ENCODE results near the gene FMNL1. TPM values are rescaled to one million over a fixed set of nuclear protein-coding genes. Genes with fewer than 3 reads are reported as not detected.

FMNL1 gene
- total and polyA plus RNA-seq, 7 experiments from 2014 or later: 19.0 to 595 (median 366) TPM

GRCh38 chr17:45228763-45229539, 7.3 kb downstream of the FMNL1 start:
- CTCF ChIA-PET: interaction anchor here (0.6 to 11.7 kb wide), 7 partner anchors 9 to 172 kb away, joined by 3 to 397 read pairs (median 4); partner anchors contain the start of genes ACBD4 and FMNL1
- intact Hi-C loops (cut with micrococcal nuclease): loop anchor here (1.0 to 5.0 kb wide), 6 partner anchors 8 to 963 kb away; partner anchors contain the start of genes FMNL1 (in 1 of the 2), HEXIM2 (in 1 of the 2), KANSL1 (in 1 of the 2) and NMT1 (in 1 of the 2)
- ATAC-seq: peak; percentile 66
- peaks cover 0 to 22% (median 0%) of the 10 kb centered on the region in 3 experiments for H3K36me3 ChIP-seq (ENCODE audit: control insufficient read depth in 2 of 3, insufficient read depth in 3 of 3, low read length in 3 of 3)
- no peaks in the 10 kb centered on the region for H3K9me3 Mint-ChIP-seq
- peaks cover 54 to 91% (median 77%) of the 10 kb centered on the region in 7 donors for H3K4me1 Mint-ChIP-seq
- no peaks in the 10 kb centered on the region for H3K27me3 ChIP-seq (ENCODE audit: control insufficient read depth in 2 of 2, insufficient read depth in 2 of 2, low read length in 2 of 2)
- peaks cover 62 to 77% of the 10 kb centered on the region in 2 donors for H3K4me1 ChIP-seq (ENCODE audit: control insufficient read depth in 2 of 2, insufficient read depth in 2 of 2, low read length in 2 of 2)
- POLR2A ChIA-PET: interaction anchor here (0.5 to 34.3 kb wide), 9 partner anchors 4 to 87 kb away, joined by 3 to 851 read pairs (median 4); partner anchors contain the start of genes FMNL1, HEXIM1 and MAP3K14
- H3K36me3 Mint-ChIP-seq: peaks cover 0 to 37% (median 4%) of the 10 kb centered on the region in 5 donors
- H3K27ac ChIP-seq (ENCODE audit: low read depth, low read length): peak overlapping the region; percentile 96
- peak; percentile 64 to 92 (median 74) for DNase-seq
- peak overlapping the region; percentile 96 to 100 (median 99) for H3K27ac Mint-ChIP-seq
- H3K4me3 ChIP-seq (ENCODE audit: low read length): peak overlapping the region; percentile 91
- peak overlapping the region; percentile 83 to 99 (median 96) for H3K4me3 Mint-ChIP-seq
- no peaks in the 10 kb centered on the region for H3K27me3 Mint-ChIP-seq
- H3K9me3 ChIP-seq (ENCODE audit: control insufficient read depth in 2 of 3, low read length in 3 of 3): no peaks in the 10 kb centered on the region

- CTCF ChIA-PET: interaction anchor here (0.7 to 11.7 kb wide), 9 partner anchors 10 to 163 kb away, joined by 3 to 397 read pairs (median 4); partner anchors contain the start of genes ACBD4, FMNL1 and HEXIM1
These were observed 8.2 kb downstream of the FMNL1 start for GRCh38 chr17:45229681-45230409.

GRCh38 chr17:45230410-45230786, 8.7 kb downstream of the FMNL1 start:
- no peaks in the 10 kb centered on the region for H3K27me3 Mint-ChIP-seq
- H3K27me3 ChIP-seq (ENCODE audit: control insufficient read depth in 2 of 2, insufficient read depth in 2 of 2, low read length in 2 of 2): no peaks in the 10 kb centered on the region
- ATAC-seq (no peak), DNase-seq (no peak)
- H3K4me3 ChIP-seq (ENCODE audit: low read length): no peak overlapping the region
- CTCF ChIA-PET: interaction anchor here (1.0 to 11.7 kb wide), 6 partner anchors 10 to 163 kb away, joined by 3 to 397 read pairs (median 7); partner anchors contain the start of genes ACBD4, FMNL1 and HEXIM1
- intact Hi-C loops (cut with micrococcal nuclease): no loop called here
- no peaks in the 10 kb centered on the region for H3K9me3 Mint-ChIP-seq
- H3K36me3 ChIP-seq (ENCODE audit: control insufficient read depth in 2 of 3, insufficient read depth in 3 of 3, low read length in 3 of 3): peaks cover 0 to 24% (median under 1%) of the 10 kb centered on the region in 3 experiments
- H3K36me3 Mint-ChIP-seq: peaks cover 0 to 25% (median 5%) of the 10 kb centered on the region in 5 donors
- H3K4me1 ChIP-seq (ENCODE audit: control insufficient read depth in 2 of 2, insufficient read depth in 2 of 2, low read length in 2 of 2): peaks cover 64 to 72% of the 10 kb centered on the region in 2 donors
- H3K27ac Mint-ChIP-seq: peak overlapping the region; percentile 96 to 100 (median 99)
- peak overlapping the region; percentile 44 to 99 (median 92) for H3K4me3 Mint-ChIP-seq
- H3K4me1 Mint-ChIP-seq: peaks cover 55 to 92% (median 84%) of the 10 kb centered on the region in 7 donors
- H3K27ac ChIP-seq (ENCODE audit: low read depth, low read length): peak overlapping the region; percentile 96
- POLR2A ChIA-PET: interaction anchor here (1.2 to 34.3 kb wide), 5 partner anchors 5 to 95 kb away, joined by 3 to 851 read pairs (median 14); partner anchors contain the start of genes ACBD4, FMNL1, HEXIM1 and MAP3K14
- H3K9me3 ChIP-seq (ENCODE audit: control insufficient read depth in 2 of 3, low read length in 3 of 3): no peaks in the 10 kb centered on the region

More at GRCh38 chr17:45229681-45230409, 8.2 kb downstream of the FMNL1 start:
- Histone ChIP-seq H3K27ac (ENCODE audit: low read depth, low read length) (peak overlapping the region; percentile 96), H3K4me3 (ENCODE audit: low read length) (peak overlapping the region; percentile 91), H3K9me3 (ENCODE audit: control insufficient read depth in 2 of 3, low read length in 3 of 3) (no peaks in the 10 kb centered on the region), H3K27me3 (ENCODE audit: control insufficient read depth in 2 of 2, insufficient read depth in 2 of 2, low read length in 2 of 2) (no peaks in the 10 kb centered on the region), H3K4me1 (ENCODE audit: control insufficient read depth in 2 of 2, insufficient read depth in 2 of 2, low read length in 2 of 2) (peaks cover 64 to 72% of the 10 kb centered on the region in 2 donors), H3K36me3 (ENCODE audit: control insufficient read depth in 2 of 3, insufficient read depth in 3 of 3, low read length in 3 of 3) (peaks cover 0 to 24% (median 0%) of the 10 kb centered on the region in 3 experiments)
- ATAC-seq (no peak), DNase-seq (peak in 1 of 9 donors; percentile 71)
- no peaks in the 10 kb centered on the region for H3K27me3 Mint-ChIP-seq
- peak overlapping the region; percentile 96 to 100 (median 99) for H3K27ac Mint-ChIP-seq
- POLR2A ChIA-PET: interaction anchor here (0.9 to 34.3 kb wide), 8 partner anchors 5 to 94 kb away, joined by 3 to 851 read pairs (median 11); partner anchors contain the start of genes ACBD4, FMNL1, HEXIM1 and MAP3K14
- H3K4me1 Mint-ChIP-seq: peaks cover 54 to 92% (median 81%) of the 10 kb centered on the region in 7 donors
- intact Hi-C loops (cut with micrococcal nuclease): loop anchor here (1.0 to 5.0 kb wide), 6 partner anchors 9 to 962 kb away; partner anchors contain the start of genes FMNL1 (in 1 of the 2), HEXIM2 (in 1 of the 2), KANSL1 (in 1 of the 2) and NMT1 (in 1 of the 2)
- H3K4me3 Mint-ChIP-seq: peak overlapping the region; percentile 53 to 99 (median 96)
- peaks cover 0 to 30% (median 5%) of the 10 kb centered on the region in 5 donors for H3K36me3 Mint-ChIP-seq
- H3K9me3 Mint-ChIP-seq: no peaks in the 10 kb centered on the region

- intact Hi-C loops (cut with micrococcal nuclease): no loop called here
- POLR2A ChIA-PET: interaction anchor here (0.6 to 34.3 kb wide), 6 partner anchors 6 to 95 kb away, joined by 3 to 851 read pairs (median 11); partner anchors contain the start of genes ACBD4, FMNL1, HEXIM1 and MAP3K14
- Mint-ChIP-seq H3K27me3 (no peaks in the 10 kb centered on the region), H3K36me3 (peaks cover 0 to 21% (median 5%) of the 10 kb centered on the region in 5 donors), H3K27ac (peak overlapping the region; percentile 96 to 100 (median 99)), H3K4me1 (peaks cover 60 to 96% (median 90%) of the 10 kb centered on the region in 7 donors), H3K9me3 (no peaks in the 10 kb centered on the region), H3K4me3 (peak overlapping the region in 7 of 10 donors; percentile 44 to 99 (median 98))
- ATAC-seq (no peak), DNase-seq (no peak)
- Histone ChIP-seq H3K36me3 (ENCODE audit: control insufficient read depth in 2 of 3, insufficient read depth in 3 of 3, low read length in 3 of 3) (peaks cover 1 to 27% (median 6%) of the 10 kb centered on the region in 3 experiments), H3K27ac (ENCODE audit: low read depth, low read length) (peak overlapping the region; percentile 96), H3K9me3 (ENCODE audit: control insufficient read depth in 2 of 3, low read length in 3 of 3) (no peaks in the 10 kb centered on the region), H3K27me3 (ENCODE audit: control insufficient read depth in 2 of 2, insufficient read depth in 2 of 2, low read length in 2 of 2) (no peaks in the 10 kb centered on the region), H3K4me1 (ENCODE audit: control insufficient read depth in 2 of 2, insufficient read depth in 2 of 2, low read length in 2 of 2) (peaks cover 68 to 76% of the 10 kb centered on the region in 2 donors), H3K4me3 (ENCODE audit: low read length) (no peak overlapping the region)
- CTCF ChIA-PET: interaction anchor here (1.0 to 11.7 kb wide), 8 partner anchors 11 to 163 kb away, joined by 3 to 397 read pairs (median 4); partner anchors contain the start of genes ACBD4, FMNL1 and HEXIM1
These were observed 9.2 kb downstream of the FMNL1 start for GRCh38 chr17:45230787-45231480.

- H3K4me1 Mint-ChIP-seq: peaks cover 57 to 90% (median 85%) of the 10 kb centered on the region in 7 donors
- peaks cover 68 to 78% of the 10 kb centered on the region in 2 donors for H3K4me1 ChIP-seq (ENCODE audit: control insufficient read depth in 2 of 2, insufficient read depth in 2 of 2, low read length in 2 of 2)
- H3K27me3 Mint-ChIP-seq: no peaks in the 10 kb centered on the region
- ChIA-PET POLR2A (interaction anchor here (0.6 to 34.3 kb wide), 6 partner anchors 6 to 87 kb away, joined by 3 to 851 read pairs (median 11); partner anchors contain the start of genes FMNL1, HEXIM1 and MAP3K14), CTCF (interaction anchor here (0.7 to 11.7 kb wide), 8 partner anchors 11 to 162 kb away, joined by 3 to 397 read pairs (median 4); partner anchors contain the start of genes ACBD4 and FMNL1)
- peak overlapping the region; percentile 96 for H3K27ac ChIP-seq (ENCODE audit: low read depth, low read length)
- no peaks in the 10 kb centered on the region for H3K9me3 Mint-ChIP-seq
- H3K27ac Mint-ChIP-seq: peak overlapping the region; percentile 36 to 100 (median 84)
- H3K36me3 ChIP-seq (ENCODE audit: control insufficient read depth in 2 of 3, insufficient read depth in 3 of 3, low read length in 3 of 3): peaks cover 7 to 33% (median 12%) of the 10 kb centered on the region in 3 experiments
- no peaks in the 10 kb centered on the region for H3K9me3 ChIP-seq (ENCODE audit: control insufficient read depth in 2 of 3, low read length in 3 of 3)
- H3K4me3 ChIP-seq (ENCODE audit: low read length): no peak overlapping the region
- H3K36me3 Mint-ChIP-seq: peaks cover 0 to 18% (median 5%) of the 10 kb centered on the region in 5 donors
- DNase-seq: no peak
- no peaks in the 10 kb centered on the region for H3K27me3 ChIP-seq (ENCODE audit: control insufficient read depth in 2 of 2, insufficient read depth in 2 of 2, low read length in 2 of 2)
- no peak for ATAC-seq
- intact Hi-C loops (cut with micrococcal nuclease): no loop called here
- peak overlapping the region in 4 of 10 donors; percentile 9 to 99 (median 36) for H3K4me3 Mint-ChIP-seq
These were observed 9.9 kb downstream of the FMNL1 start for GRCh38 chr17:45231481-45232116.

Data from naive thymus-derived CD4-positive, alpha-beta T cell (primary cell).